Umbilical cord (tissue), 2 donors: ENCODE measurements around the gene KCNQ5. TPM values are rescaled to one million over a fixed set of nuclear protein-coding genes. Genes with fewer than 3 reads are reported as not detected.

Source experiments
- DNase-seq: peaks from one replicate; pipeline ENCODE4 v3.0.0-alpha.2; 2015; ENCODE audit warnings: low spot score
- total RNA-seq: library from RNA; depleted of rRNA; stranded (reverse); fragments of >200 nt; gene quantifications from one replicate; pipeline ENCODE4 v1.2.3, GENCODE V29; 2014; ENCODE audit warnings: low replicate concordance; ENCODE audit not compliant: insufficient read depth

The KCNQ5 gene
- total RNA-seq, 1 donor from 2014 or later, result 28.2 TPM

- no peak for DNase-seq
Measured at GRCh38 chr6:73240730-73241129, 618.9 kb downstream of the KCNQ5 start.

GRCh38 chr6:73242001-73242400, 620.1 kb downstream of the KCNQ5 start:
- no peak for DNase-seq
